HepG2 (cell line): ENCODE measurements around the gene OGFR. TPM values are rescaled to one million over a fixed set of nuclear protein-coding genes. Genes with fewer than 3 reads are reported as not detected.

Experiments used
- ADNP ChIP-seq: sonication (generic); formaldehyde crosslinking; IDR thresholded peaks from 2 replicates; pipeline ENCODE4 v1.4.0; 2020; ENCODE audit warnings: missing genetic modification reagents
- BRD4 ChIP-seq: sonication (generic); formaldehyde crosslinking; IDR thresholded peaks from 2 replicates; pipeline ENCODE4 v1.4.0; 2020; ENCODE audit warnings: missing genetic modification reagents
- CHCHD3 ChIP-seq: sonication (generic); formaldehyde crosslinking; IDR thresholded peaks from 2 replicates; pipeline ENCODE4 v1.8.0; 2022; ENCODE audit warnings: mild to moderate bottlenecking, missing genetic modification reagents, moderate library complexity
- HDAC1 ChIP-seq: sonication (generic); formaldehyde crosslinking; IDR thresholded peaks from 2 replicates; pipeline ENCODE4 v1.5.1; 2020; ENCODE audit warnings: mild to moderate bottlenecking, missing genetic modification reagents
- HOXA7 ChIP-seq: sonication (generic); formaldehyde crosslinking; IDR thresholded peaks from 2 replicates; pipeline ENCODE4 v1.8.1; 2022; ENCODE audit warnings: mild to moderate bottlenecking, missing genetic modification reagents, moderate library complexity
- IKZF4 ChIP-seq: sonication (generic); formaldehyde crosslinking; IDR thresholded peaks from 2 replicates; pipeline ENCODE4 v1.5.1; 2020; ENCODE audit warnings: borderline replicate concordance, mild to moderate bottlenecking, low read depth, missing genetic modification reagents; ENCODE audit errors: not compliant biosample characterization
- NFATC3 ChIP-seq: sonication (generic); formaldehyde crosslinking; IDR thresholded peaks from 2 replicates; pipeline ENCODE4 v1.5.1; 2020; ENCODE audit warnings: mild to moderate bottlenecking, missing genetic modification reagents
- RBM39 ChIP-seq: fragments of 200-400 bp; formaldehyde crosslinking; IDR thresholded peaks from one replicate; pipeline ENCODE4 v1.6.1; 2018; ENCODE audit warnings: antibody characterized with exemption, mild to moderate bottlenecking, low read depth, low read length; ENCODE audit not compliant: poor library complexity, severe bottlenecking
- RFX5 ChIP-seq: IDR thresholded peaks from 2 replicates; pipeline ENCODE4 v1.6.1; 2011; ENCODE audit warnings: low read depth, low read length, improper control_type of control experiment
- SOX5 ChIP-seq: IDR thresholded peaks from 2 replicates; pipeline ENCODE4 v1.6.1; 2016; ENCODE audit warnings: borderline replicate concordance
- ZFP1 ChIP-seq: IDR thresholded peaks from 2 replicates; pipeline ENCODE4 v1.6.1; 2016
- ZNF556 ChIP-seq: sonication (generic); formaldehyde crosslinking; IDR thresholded peaks from 2 replicates; pipeline ENCODE4 v1.4.0; 2020; ENCODE audit warnings: mild to moderate bottlenecking, missing genetic modification reagents, borderline replicate concordance
- polyA plus RNA-seq, 8 experiments: library from polyadenylated mRNA; depleted of rRNA in 3 of 8; stranded (reverse) in 7 of 8; unstranded in 1 of 8; fragments of >200 nt; fragmentation: Illumina TruSeq in 4 of 8; extraction: Trizol in 4 of 8; gene quantifications; 2 replicates each; pipeline versions ENCODE4 v1.2.1 to v1.2.3, GENCODE V29; 2011 to 2016; ENCODE audit warnings: low read depth in 4 of 8, missing spikeins in 1 of 8, mixed read lengths in 1 of 8; ENCODE audit not compliant: insufficient read depth in 1 of 8
- total RNA-seq, 5 experiments: library from RNA; depleted of rRNA; stranded (reverse); fragments of >200 nt; fragmentation: Illumina TruSeq; extraction: Trizol; gene quantifications; 2 replicates each; pipeline ENCODE4 v1.2.3, GENCODE V29; 2016; ENCODE audit warnings: low read depth in 1 of 5
- TF ChIP-seq, protein P1 (sequence below): sonication (generic); formaldehyde crosslinking; IDR thresholded peaks from 2 replicates; pipeline ENCODE4 v1.5.1; 2020; ENCODE audit warnings: missing genetic modification reagents, mild to moderate bottlenecking, borderline replicate concordance
- TF ChIP-seq, protein P2 (sequence below): sonication (generic); formaldehyde crosslinking; IDR thresholded peaks from 2 replicates; pipeline ENCODE4 v1.5.0; 2020; ENCODE audit warnings: missing genetic modification reagents
- TF ChIP-seq, protein P3 (sequence below): sonication (generic); formaldehyde crosslinking; IDR thresholded peaks from 2 replicates; pipeline ENCODE4 v1.5.0; 2020; ENCODE audit warnings: mild to moderate bottlenecking, missing genetic modification reagents, borderline replicate concordance
- TF ChIP-seq, protein P4 (sequence below): sonication (generic); formaldehyde crosslinking; IDR thresholded peaks from 2 replicates; pipeline ENCODE4 v1.8.0; 2022; ENCODE audit warnings: missing genetic modification reagents, mild to moderate bottlenecking, moderate library complexity, borderline replicate concordance
- TF ChIP-seq, protein P5 (sequence below): sonication (generic); formaldehyde crosslinking; IDR thresholded peaks from 2 replicates; pipeline ENCODE4 v1.9.0; 2021; ENCODE audit warnings: missing genetic modification reagents, borderline replicate concordance
- TF ChIP-seq, protein P6 (sequence below): sonication (generic); formaldehyde crosslinking; IDR thresholded peaks from 2 replicates; pipeline ENCODE4 v1.8.0; 2022; ENCODE audit warnings: mild to moderate bottlenecking, missing genetic modification reagents, moderate library complexity

The OGFR gene
- total and polyA plus RNA-seq, 2 of the 13 experiments (the other 11 are each of a cell fraction or from before 2014, with no cell fraction given) = 47.7 to 81.8 TPM

DNA sequence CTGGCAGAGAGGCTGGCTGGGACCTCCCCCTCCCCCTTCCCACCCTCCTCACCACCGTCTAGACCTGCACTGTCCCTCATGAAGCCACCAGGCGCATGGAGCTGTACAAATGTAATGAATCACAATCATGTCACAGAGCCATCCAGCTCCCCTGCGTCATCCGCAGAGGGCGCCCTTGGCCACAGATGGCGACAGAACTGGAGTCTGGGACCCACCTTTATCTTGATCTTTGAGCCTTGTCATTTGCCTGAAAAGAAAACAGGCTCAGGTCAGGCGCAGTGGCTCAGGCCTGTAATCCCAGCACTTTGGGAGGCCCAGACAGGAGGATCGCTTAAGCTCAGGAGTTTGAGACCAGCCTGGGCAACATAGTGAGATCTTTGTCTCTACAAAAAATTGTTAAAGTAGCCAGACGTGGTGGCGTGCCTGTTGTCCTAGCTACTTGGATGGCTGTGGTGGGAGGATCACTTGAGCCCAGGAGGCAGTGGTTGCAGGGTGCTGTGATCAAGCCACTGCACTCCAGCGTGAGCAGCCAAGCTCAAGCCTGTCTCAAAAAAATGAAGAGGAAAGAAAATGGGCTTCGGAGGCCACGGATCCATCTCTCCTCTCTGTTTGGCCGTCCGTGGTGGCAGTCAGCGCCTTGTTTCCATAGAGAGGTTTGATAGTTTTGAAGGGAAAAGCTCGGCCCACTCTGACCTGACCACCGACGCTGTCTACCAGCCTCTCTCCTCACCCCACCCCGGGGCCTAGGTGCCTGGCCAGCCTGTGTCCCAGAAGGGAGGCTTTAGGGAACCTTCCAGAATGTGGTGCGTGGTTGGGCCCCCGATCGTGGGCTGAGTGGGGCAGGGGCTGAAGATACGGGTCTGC, 18.4 kb downstream of the OGFR start (continued):
- peak; percentile 70; the same call in 1 of the 2 replicates for TF ChIP-seq SOX5
- TF ChIP-seq, protein P1, sequence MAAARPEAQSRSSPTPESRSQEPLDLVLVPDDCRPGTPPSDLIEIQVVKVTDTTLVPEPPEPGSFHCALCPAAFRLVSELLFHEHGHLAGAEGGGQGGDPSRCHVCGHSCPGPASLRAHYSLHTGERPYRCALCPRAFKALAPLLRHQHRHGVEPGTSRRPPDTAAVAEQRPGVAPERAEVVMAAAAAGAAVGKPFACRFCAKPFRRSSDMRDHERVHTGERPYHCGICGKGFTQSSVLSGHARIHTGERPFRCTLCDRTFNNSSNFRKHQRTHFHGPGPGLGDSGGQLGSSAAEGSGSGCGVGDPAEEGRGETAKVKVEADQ (CRISPR knock-in tag) = no peak
- peak; percentile 85; the same call in 1 of the 2 replicates for TF ChIP-seq NFATC3 (CRISPR knock-in tag)
- TF ChIP-seq BRD4 (CRISPR knock-in tag) = no peak
- TF ChIP-seq, protein P2, sequence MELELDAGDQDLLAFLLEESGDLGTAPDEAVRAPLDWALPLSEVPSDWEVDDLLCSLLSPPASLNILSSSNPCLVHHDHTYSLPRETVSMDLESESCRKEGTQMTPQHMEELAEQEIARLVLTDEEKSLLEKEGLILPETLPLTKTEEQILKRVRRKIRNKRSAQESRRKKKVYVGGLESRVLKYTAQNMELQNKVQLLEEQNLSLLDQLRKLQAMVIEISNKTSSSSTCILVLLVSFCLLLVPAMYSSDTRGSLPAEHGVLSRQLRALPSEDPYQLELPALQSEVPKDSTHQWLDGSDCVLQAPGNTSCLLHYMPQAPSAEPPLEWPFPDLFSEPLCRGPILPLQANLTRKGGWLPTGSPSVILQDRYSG (CRISPR knock-in tag) = peak; percentile 67; the same call in 1 of the 2 replicates
- no peak for TF ChIP-seq CHCHD3 (CRISPR knock-in tag)
- no peak for TF ChIP-seq HOXA7 (CRISPR knock-in tag)
- TF ChIP-seq ADNP (CRISPR knock-in tag) = peak; percentile 91
- TF ChIP-seq, protein P3, sequence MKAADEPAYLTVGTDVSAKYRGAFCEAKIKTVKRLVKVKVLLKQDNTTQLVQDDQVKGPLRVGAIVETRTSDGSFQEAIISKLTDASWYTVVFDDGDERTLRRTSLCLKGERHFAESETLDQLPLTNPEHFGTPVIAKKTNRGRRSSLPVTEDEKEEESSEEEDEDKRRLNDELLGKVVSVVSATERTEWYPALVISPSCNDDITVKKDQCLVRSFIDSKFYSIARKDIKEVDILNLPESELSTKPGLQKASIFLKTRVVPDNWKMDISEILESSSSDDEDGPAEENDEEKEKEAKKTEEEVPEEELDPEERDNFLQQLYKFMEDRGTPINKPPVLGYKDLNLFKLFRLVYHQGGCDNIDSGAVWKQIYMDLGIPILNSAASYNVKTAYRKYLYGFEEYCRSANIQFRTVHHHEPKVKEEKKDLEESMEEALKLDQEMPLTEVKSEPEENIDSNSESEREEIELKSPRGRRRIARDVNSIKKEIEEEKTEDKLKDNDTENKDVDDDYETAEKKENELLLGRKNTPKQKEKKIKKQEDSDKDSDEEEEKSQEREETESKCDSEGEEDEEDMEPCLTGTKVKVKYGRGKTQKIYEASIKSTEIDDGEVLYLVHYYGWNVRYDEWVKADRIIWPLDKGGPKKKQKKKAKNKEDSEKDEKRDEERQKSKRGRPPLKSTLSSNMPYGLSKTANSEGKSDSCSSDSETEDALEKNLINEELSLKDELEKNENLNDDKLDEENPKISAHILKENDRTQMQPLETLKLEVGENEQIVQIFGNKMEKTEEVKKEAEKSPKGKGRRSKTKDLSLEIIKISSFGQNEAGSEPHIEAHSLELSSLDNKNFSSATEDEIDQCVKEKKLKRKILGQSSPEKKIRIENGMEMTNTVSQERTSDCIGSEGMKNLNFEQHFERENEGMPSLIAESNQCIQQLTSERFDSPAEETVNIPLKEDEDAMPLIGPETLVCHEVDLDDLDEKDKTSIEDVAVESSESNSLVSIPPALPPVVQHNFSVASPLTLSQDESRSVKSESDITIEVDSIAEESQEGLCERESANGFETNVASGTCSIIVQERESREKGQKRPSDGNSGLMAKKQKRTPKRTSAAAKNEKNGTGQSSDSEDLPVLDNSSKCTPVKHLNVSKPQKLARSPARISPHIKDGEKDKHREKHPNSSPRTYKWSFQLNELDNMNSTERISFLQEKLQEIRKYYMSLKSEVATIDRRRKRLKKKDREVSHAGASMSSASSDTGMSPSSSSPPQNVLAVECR = peak; percentile 77; the same call in 1 of the 2 replicates
- TF ChIP-seq, protein P4, sequence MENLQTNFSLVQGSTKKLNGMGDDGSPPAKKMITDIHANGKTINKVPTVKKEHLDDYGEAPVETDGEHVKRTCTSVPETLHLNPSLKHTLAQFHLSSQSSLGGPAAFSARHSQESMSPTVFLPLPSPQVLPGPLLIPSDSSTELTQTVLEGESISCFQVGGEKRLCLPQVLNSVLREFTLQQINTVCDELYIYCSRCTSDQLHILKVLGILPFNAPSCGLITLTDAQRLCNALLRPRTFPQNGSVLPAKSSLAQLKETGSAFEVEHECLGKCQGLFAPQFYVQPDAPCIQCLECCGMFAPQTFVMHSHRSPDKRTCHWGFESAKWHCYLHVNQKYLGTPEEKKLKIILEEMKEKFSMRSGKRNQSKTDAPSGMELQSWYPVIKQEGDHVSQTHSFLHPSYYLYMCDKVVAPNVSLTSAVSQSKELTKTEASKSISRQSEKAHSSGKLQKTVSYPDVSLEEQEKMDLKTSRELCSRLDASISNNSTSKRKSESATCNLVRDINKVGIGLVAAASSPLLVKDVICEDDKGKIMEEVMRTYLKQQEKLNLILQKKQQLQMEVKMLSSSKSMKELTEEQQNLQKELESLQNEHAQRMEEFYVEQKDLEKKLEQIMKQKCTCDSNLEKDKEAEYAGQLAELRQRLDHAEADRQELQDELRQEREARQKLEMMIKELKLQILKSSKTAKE (CRISPR knock-in tag) = peak; percentile 37; the same call in 1 of the 2 replicates
- TF ChIP-seq, protein P5, sequence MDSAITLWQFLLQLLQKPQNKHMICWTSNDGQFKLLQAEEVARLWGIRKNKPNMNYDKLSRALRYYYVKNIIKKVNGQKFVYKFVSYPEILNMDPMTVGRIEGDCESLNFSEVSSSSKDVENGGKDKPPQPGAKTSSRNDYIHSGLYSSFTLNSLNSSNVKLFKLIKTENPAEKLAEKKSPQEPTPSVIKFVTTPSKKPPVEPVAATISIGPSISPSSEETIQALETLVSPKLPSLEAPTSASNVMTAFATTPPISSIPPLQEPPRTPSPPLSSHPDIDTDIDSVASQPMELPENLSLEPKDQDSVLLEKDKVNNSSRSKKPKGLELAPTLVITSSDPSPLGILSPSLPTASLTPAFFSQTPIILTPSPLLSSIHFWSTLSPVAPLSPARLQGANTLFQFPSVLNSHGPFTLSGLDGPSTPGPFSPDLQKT (CRISPR knock-in tag) = peak; percentile 57; the same call in 1 of the 2 replicates
- peak; percentile 71 for TF ChIP-seq RBM39
- TF ChIP-seq ZNF556 (CRISPR knock-in tag) = peak; percentile 86
- TF ChIP-seq ZFP1 (CRISPR knock-in tag) = peak; percentile 65; the same call in 1 of the 2 replicates
- no peak for TF ChIP-seq RFX5
- TF ChIP-seq, protein P6, sequence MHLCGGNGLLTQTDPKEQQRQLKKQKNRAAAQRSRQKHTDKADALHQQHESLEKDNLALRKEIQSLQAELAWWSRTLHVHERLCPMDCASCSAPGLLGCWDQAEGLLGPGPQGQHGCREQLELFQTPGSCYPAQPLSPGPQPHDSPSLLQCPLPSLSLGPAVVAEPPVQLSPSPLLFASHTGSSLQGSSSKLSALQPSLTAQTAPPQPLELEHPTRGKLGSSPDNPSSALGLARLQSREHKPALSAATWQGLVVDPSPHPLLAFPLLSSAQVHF (CRISPR knock-in tag) = no peak
- peak; percentile 94 for TF ChIP-seq HDAC1 (CRISPR knock-in tag)
- TF ChIP-seq IKZF4 (CRISPR knock-in tag) = peak; percentile 31
